Measurements from ENCODE around the gene COPS6.

The COPS6 gene

DNA sequence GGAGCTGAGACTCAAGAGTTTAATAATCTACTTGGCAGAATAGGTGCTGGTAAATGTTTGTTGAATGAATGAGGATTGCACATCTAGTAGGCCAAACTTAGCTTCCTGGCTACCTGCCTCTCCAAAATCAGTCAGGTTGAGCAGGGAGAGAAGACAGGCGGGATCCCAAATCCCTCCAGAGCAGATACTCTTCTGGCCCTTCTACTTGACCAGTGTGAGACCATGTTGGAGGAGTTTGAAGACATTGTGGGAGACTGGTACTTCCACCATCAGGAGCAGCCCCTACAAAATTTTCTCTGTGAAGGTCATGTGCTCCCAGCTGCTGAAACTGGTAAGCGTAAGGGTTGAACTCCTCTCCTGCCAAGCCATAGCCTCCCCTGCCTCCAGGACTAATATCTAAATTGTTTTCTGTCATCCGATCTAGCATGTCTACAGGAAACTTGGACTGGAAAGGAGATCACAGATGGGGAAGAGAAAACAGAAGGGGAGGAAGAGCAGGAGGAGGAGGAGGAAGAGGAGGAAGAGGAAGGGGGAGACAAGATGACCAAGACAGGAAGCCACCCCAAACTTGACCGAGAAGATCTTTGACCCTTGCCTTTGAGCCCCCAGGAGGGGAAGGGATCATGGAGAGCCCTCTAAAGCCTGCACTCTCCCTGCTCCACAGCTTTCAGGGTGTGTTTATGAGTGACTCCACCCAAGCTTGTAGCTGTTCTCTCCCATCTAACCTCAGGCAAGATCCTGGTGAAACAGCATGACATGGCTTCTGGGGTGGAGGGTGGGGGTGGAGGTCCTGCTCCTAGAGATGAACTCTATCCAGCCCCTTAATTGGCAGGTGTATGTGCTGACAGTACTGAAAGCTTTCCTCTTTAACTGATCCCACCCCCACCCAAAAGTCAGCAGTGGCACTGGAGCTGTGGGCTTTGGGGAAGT, 35.8 kb downstream of the COPS6 start:
- Histone ChIP-seq H3K4me1 (ENCODE audit: insufficient read depth, poor library complexity, severe bottlenecking) (peaks cover 5% of the 10 kb centered on the region), H3K4me3 (ENCODE audit: severe bottlenecking) (no peak overlapping the region), H3K27me3 (ENCODE audit: insufficient read depth, poor library complexity, severe bottlenecking) (no peaks in the 10 kb centered on the region), H3K9me3 (ENCODE audit: severe bottlenecking) (no peaks in the 10 kb centered on the region), H3K27ac (ENCODE audit: poor library complexity, severe bottlenecking) (no peak overlapping the region), H3K36me3 (ENCODE audit: low read depth) (no peaks in the 10 kb centered on the region)
- DNase-seq (ENCODE audit: low spot score) (no peak), ATAC-seq (ENCODE audit: low read depth) (no peak)
- TF ChIP-seq, protein P1, sequence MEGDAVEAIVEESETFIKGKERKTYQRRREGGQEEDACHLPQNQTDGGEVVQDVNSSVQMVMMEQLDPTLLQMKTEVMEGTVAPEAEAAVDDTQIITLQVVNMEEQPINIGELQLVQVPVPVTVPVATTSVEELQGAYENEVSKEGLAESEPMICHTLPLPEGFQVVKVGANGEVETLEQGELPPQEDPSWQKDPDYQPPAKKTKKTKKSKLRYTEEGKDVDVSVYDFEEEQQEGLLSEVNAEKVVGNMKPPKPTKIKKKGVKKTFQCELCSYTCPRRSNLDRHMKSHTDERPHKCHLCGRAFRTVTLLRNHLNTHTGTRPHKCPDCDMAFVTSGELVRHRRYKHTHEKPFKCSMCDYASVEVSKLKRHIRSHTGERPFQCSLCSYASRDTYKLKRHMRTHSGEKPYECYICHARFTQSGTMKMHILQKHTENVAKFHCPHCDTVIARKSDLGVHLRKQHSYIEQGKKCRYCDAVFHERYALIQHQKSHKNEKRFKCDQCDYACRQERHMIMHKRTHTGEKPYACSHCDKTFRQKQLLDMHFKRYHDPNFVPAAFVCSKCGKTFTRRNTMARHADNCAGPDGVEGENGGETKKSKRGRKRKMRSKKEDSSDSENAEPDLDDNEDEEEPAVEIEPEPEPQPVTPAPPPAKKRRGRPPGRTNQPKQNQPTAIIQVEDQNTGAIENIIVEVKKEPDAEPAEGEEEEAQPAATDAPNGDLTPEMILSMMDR (IDR thresholded peaks at IDR 0.05; ENCODE audit: poor library complexity, severe bottlenecking), result no peak

DNA sequence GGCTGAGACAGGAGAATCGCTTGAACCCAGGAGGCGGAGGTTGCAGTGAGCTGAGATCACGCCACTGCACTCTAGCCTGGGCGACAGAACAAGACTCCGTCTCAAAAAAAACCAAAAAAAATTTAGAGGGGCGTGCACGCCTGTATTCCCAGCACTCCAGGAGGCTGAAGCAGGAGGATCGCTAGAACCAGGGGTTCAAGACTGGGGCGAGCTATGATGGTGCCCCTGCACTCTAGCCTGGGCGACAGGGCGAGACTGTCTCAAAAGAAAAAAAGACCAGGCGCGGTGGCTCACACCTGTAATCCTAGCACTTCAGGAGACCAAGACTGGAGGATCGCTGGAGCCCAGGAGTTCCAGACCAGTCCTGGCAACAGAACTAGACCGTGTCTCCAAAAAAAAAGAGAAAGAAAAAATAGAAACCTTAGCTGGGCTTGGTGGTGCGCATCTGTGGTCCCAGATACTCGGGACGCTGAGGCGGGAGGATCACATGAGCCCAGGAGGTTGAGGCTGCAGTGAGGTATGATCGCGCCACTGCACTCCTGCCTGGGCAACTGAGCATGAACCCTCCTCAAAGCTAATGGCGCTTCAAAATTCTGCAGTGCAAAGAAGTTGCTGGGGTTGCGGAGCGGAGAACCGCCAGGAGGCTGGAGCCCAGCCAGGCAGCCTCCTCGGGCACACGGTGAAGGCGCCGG, 37.6 kb downstream of the COPS6 start:
- DNase-seq (ENCODE audit: low spot score) (no peak), ATAC-seq (ENCODE audit: low read depth) (no peak)
- H3K36me3 ChIP-seq (ENCODE audit: low read depth), result no peaks in the 10 kb centered on the region
- TF ChIP-seq, protein P1 (IDR thresholded peaks at IDR 0.05; ENCODE audit: poor library complexity, severe bottlenecking), result no peak
- H3K27ac ChIP-seq (ENCODE audit: poor library complexity, severe bottlenecking), result peak overlapping the region; percentile 89
- H3K27me3 ChIP-seq (ENCODE audit: insufficient read depth, poor library complexity, severe bottlenecking), result no peaks in the 10 kb centered on the region
- H3K9me3 ChIP-seq (ENCODE audit: severe bottlenecking), result no peaks in the 10 kb centered on the region
- peaks cover 5% of the 10 kb centered on the region for H3K4me1 ChIP-seq (ENCODE audit: insufficient read depth, poor library complexity, severe bottlenecking)
- peak overlapping the region; percentile 61 for H3K4me3 ChIP-seq (ENCODE audit: severe bottlenecking)

DNA sequence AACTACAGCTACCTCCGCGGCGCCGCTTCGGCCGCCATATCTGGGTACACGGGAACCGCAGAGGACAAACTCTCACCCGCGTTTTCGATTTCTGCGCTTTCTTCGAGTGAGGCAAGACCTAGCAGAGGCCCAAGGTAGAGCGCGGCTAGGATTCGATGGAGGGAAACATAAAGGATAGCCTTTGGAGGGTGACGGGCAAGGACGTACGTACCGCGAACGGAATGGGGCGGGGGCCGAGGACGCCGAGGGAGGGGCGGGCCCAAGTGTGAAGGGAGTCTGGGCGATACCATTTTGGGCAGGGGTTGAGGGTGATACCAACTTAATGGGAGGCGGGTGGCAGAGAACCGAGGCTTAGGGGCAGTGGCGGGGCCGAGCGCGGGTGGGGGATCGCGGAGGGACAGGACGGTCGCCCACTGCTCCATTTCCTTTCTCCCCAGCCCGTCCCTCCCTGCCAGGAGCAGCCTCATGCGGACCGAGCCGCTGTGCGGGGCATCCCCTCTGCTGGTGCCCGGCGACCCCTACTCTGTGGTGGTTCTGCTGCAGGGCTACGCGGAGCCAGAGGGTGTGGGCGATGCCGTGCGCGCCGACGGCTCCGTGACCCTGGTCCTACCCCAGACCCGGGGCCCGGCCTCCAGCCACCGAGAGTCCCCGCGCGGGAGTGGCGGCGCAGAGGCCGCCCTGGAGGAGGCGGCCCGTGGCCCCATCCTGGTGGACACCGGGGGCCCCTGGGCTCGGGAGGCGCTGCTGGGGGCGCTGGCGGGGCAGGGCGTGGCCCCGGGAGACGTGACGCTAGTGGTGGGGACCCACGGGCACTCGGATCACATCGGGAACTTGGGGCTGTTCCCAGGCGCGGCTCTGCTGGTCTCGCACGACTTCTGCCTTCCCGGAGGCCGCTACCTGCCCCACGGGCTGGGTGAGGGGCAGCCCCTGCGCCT, 38.4 kb downstream of the COPS6 start, which contains the start of gene MBLAC1:
Gene MBLAC1, plus strand, starts transcription at position 37 of the 935 bp plus-strand sequence. Its CDS starts 429 bp downstream, at position 466.
- no peaks in the 10 kb centered on the region for H3K36me3 ChIP-seq (ENCODE audit: low read depth)
- TF ChIP-seq, protein P1 (IDR thresholded peaks at IDR 0.05; ENCODE audit: poor library complexity, severe bottlenecking), result no peak
- ATAC-seq (ENCODE audit: low read depth), result peak; percentile 71

DNA sequence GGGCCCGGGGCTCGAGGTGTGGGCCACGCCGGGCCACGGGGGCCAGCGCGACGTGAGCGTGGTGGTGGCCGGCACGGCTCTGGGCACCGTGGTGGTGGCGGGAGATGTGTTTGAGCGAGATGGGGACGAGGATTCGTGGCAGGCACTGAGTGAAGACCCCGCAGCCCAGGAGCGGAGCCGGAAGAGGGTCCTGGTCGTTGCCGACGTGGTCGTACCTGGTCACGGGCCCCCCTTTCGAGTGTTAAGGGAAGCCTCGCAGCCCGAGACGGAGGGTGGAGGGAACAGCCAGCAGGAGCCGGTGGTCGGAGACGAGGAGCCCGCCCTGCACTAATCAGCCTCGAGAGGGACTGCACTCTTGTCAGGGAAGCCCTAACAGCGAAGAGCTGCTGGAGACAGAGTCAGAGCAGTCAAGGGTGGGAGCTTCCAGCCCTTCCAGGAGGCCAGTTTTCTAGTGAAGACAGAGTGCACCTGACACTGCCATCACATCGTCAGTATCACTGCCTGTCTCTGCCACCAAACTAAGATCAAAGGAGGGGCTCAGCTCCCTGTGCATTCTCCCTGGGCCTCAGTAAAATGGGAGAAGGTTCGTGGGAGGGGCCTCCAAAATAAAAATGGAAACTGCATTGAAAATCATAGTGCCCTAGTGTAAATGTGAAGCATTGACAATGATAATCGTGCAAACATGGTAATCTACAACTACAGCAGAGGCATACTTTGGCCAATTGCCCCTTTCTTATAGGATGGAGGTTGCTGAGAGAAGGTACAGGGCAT, 39.3 kb downstream of the COPS6 start:
- ATAC-seq (ENCODE audit: low read depth), result peak; percentile 9; the same call in 1 of the 3 replicates
- DNase-seq (ENCODE audit: low spot score), result no peak
- peak overlapping the region; percentile 89 for H3K27ac ChIP-seq (ENCODE audit: poor library complexity, severe bottlenecking)

More for the DNA sequence above, 38.4 kb downstream of the COPS6 start, which contains the start of gene MBLAC1:
- H3K4me1 ChIP-seq (ENCODE audit: insufficient read depth, poor library complexity, severe bottlenecking), result peaks cover 5% of the 10 kb centered on the region
- peak within 1 kb of the TSS; percentile 61 for H3K4me3 ChIP-seq (ENCODE audit: severe bottlenecking)
- peak within 1 kb of the TSS; percentile 89 for H3K27ac ChIP-seq (ENCODE audit: poor library complexity, severe bottlenecking)
- peak; percentile 88 for DNase-seq (ENCODE audit: low spot score)
- H3K27me3 ChIP-seq (ENCODE audit: insufficient read depth, poor library complexity, severe bottlenecking), result no peaks in the 10 kb centered on the region
- H3K9me3 ChIP-seq (ENCODE audit: severe bottlenecking), result no peaks in the 10 kb centered on the region

More for the DNA sequence above, 39.3 kb downstream of the COPS6 start:
- no peaks in the 10 kb centered on the region for H3K36me3 ChIP-seq (ENCODE audit: low read depth)
- TF ChIP-seq, protein P1 (IDR thresholded peaks at IDR 0.05; ENCODE audit: poor library complexity, severe bottlenecking), result no peak
- peak overlapping the region; percentile 61 for H3K4me3 ChIP-seq (ENCODE audit: severe bottlenecking)
- H3K27me3 ChIP-seq (ENCODE audit: insufficient read depth, poor library complexity, severe bottlenecking), result no peaks in the 10 kb centered on the region
- H3K4me1 ChIP-seq (ENCODE audit: insufficient read depth, poor library complexity, severe bottlenecking), result peaks cover 5% of the 10 kb centered on the region
- no peaks in the 10 kb centered on the region for H3K9me3 ChIP-seq (ENCODE audit: severe bottlenecking)

All from RWPE2 (cell line).